HG03066 (cell line): ENCODE measurements around the gene HUWE1.

Experiments used
- ATAC-seq: cut with Tn5 transposase; IDR thresholded peaks from one replicate; pipeline ENCODE4 v1.9.1; 2021; ENCODE audit warnings: low read depth; ENCODE audit not compliant: unreplicated experiment

The HUWE1 gene

DNA sequence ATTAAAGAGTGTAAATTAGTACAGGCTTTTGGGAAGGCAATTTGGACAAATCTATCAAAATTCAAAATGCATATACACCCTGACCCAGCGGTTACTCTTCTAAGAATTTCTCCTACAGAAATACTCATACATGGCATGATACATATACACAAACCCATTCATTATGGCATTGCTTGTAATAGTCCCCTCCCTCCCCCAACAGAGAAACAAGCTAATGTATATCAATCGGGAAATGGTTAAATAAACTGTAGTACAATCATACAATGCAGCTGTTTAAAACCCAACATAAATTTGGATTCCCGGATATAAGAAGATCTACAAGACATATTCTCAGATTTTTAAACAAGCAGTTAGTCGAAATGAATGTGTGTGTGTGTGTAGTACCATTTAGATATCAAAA is 808 bp downstream of the HUWE1 start:
- no peak for ATAC-seq

DNA sequence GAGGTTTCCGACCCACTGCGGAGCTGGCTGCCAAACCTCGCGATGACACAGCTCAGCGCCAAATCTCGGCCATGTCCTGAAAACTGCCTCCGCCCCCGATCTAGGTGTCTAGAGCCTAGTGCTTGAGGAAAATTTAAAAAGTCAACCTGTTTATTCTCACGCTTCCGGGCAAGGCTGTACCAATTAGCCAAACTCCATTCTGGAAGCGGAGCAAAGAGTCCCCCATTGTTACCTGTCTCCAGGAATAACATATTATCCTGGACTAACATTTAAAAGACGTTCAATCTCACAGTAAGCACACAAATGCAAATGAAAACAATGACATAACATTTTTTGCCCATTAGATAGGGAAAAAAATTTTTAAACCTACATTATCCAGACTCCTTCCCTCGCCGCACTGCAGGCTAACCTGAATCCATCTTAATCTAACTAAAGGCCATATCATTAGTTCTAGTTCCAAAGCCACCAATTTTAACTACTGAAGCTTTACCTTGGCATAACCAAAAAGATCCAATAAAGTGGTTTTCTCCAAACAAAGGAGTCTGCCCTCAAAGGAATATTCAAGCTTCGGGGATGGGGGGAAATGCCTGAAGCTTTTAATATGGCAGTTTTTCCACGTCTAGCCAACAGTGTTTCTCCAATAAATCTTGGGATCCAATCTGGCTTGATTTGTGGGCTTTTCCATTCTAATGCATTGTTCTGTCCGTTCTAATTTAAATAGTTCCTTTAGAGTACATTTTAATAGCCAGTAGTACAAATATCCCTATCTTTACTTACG is 1.9 kb downstream of the HUWE1 start:
- ATAC-seq: peak; percentile 59

DNA sequence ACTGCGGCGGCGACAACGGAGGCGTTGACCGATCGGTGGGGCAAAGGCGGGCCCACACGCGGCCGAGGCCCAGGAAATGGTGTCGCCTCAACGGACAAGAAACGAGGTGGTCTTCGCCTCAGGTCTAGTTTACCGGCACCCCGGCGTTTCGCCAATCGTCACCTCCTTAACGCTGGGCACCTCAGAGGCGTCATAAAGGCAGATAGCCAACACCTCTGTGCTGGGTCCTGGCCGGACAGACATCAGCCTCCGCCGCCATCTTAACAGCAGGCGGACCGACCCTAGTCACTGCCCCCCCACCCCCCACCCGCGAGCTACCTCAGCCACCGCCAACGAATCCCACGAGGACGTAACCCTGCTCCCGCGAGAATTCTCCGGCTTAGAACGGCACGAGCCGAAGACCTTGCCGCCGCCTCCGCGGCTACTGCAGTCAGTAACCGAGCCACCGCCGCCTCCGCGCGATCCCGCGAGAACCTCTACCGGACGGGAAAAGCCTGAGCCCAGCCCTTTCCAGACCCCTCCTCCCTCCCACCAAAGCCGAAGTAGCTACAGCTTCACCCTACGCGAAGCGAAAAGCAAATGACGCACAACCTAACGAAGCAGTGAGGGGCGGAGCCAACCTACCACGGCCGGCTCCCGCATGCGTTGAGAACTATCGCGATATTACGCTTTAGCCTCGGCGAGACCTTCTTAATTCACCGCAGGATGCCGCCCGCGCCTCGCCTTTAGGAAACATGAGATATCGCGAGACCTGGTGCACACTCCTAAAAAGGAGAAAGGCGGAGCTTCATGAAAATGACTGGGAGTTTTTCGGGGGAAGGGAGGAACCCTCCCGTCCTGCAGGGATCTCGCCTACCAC is 2.7 kb downstream of the HUWE1 start:
- ATAC-seq: peak; percentile 53

DNA sequence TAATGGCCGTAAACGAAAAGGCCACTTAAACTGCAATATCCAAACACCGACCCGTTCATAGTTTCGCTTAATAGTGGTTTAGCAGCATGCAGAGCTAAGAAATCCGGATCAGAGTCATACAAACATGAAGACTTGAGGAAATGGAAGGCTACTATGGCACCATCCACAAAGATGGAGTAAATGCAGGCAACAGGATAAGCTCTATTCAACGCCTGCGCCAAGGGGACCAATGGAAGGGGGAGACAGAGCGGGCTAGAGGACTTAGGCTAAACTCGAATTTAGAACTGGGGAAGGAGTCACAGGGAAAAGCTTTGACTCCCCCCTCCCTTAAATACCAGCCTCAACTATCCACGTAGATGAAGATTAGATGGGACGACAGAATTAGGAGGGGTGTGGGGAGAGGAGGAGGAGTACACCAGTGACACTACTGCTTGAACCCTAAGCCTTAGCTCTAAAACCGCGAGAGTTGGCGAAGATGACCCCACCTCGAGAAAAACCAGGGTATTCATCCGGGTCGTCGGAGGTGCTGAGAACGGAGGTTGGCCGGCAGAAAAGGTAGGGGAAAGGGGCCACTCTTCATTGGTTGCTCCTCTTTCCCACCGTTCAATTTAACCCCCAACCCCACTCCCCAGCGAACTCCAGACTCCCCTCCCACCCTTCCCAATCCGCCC is 3.5 kb downstream of the HUWE1 start:
- no peak for ATAC-seq

DNA sequence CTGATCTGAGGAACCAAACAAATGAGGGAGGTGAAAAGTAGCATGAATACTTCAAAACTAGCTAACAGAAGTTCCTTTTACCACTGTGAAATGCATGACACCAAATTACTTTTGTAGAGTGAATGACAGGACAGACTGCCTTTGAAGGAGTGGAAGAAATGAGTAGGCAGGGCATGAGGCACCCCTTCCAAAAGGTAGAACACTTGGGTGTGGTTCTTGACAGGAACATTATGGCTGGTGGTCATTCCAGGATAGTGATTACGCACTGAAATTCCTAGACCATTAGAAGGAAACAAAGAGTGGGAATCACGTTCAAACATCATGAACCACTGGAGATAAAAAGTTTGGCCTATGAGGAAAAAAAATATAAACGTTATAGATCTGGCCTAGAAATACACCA is 4.9 kb downstream of the HUWE1 start:
- ATAC-seq: no peak

- ATAC-seq: no peak
Observed at GRCh38 chrX:53678667-53679066, 7.9 kb downstream of the HUWE1 start.

GRCh38 chrX:53677286-53677685 is 9.2 kb downstream of the HUWE1 start:
- no peak for ATAC-seq

GRCh38 chrX:53674581-53674980 is 11.9 kb downstream of the HUWE1 start:
- no peak for ATAC-seq

GRCh38 chrX:53669258-53669657 is 17.3 kb downstream of the HUWE1 start:
- ATAC-seq: no peak

DNA sequence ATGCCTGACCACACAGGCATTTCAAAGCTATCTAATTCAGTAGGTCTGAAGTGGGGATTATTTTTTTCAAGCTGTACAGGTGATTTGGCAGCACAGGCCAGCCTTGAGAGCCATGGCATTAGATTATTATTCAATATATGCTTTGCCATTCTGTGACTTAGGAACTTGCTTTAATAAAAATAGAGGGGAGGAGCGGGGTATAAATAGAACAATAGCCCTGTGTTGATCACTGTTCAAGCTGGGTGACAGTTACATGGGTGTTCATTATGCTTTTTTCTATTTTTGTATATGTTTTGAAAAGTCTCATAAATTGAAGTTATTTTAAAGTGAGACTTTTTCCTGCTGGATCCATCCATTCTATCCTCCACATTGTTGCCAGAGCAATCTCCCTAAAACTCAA is 20.3 kb downstream of the HUWE1 start:
- no peak for ATAC-seq

GRCh38 chrX:53660004-53660403 is 26.5 kb downstream of the HUWE1 start:
- ATAC-seq: no peak

GRCh38 chrX:53659039-53659438 is 27.5 kb downstream of the HUWE1 start:
- ATAC-seq: no peak

DNA sequence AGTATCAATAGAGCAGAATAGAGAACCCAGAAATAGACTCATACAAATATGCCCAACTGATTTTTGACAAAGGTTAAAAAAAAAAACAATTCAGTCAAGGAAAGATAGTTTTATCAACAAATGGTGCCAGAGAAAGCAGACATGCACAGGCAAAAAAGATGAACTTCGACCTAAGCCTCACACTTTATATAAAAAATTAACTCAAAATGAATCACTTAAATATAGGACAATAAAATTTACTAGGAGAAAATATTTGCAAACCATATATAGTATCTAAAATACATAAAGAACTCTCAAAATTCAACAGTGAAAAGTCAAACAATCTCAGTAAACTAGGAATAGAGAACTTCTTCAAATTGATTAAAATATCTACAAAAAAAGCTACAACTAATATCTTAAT is 29.7 kb downstream of the HUWE1 start:
- ATAC-seq: no peak

DNA sequence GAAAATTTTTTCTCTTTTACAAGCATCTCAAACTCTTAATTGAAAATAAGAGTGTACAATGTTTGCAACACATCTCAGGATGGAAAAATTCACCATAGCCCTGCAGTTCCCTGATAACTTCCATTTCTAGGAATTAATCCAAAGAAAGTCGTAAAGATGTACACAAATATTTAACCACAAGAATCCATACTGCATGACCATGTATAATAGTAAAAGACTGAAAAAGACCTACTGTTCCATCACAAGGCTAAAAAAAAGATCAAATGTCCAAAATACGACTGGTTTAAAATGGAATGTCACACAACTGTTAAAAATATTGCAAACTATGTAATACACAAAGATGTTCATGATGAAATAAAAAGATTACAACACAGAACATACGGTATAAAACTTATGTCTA is 32.1 kb downstream of the HUWE1 start:
- no peak for ATAC-seq

- ATAC-seq: no peak
Observed at GRCh38 chrX:53644751-53645150, 41.8 kb downstream of the HUWE1 start.

- no peak for ATAC-seq
Observed at GRCh38 chrX:53642337-53642736, 44.2 kb downstream of the HUWE1 start.

GRCh38 chrX:53639257-53639656 is 47.3 kb downstream of the HUWE1 start:
- no peak for ATAC-seq

DNA sequence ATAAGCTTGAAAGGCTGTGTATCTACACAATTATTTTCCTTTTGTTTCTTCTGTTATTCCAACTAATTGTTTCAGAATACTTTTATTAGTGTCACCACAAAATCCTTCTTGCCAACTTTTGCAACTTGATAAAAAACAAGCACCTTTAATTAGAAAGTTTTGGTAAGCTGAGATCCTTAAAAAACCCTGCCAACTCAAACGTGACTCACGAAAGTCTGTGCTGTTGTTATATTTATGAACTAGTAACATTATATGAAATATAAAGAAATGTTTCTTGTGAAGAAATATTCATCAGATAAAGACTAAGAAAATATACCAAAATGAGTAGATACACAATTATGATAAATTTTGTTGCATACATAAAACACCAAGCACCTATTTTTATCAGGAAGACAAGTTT is 49.0 kb downstream of the HUWE1 start:
- ATAC-seq: no peak

DNA sequence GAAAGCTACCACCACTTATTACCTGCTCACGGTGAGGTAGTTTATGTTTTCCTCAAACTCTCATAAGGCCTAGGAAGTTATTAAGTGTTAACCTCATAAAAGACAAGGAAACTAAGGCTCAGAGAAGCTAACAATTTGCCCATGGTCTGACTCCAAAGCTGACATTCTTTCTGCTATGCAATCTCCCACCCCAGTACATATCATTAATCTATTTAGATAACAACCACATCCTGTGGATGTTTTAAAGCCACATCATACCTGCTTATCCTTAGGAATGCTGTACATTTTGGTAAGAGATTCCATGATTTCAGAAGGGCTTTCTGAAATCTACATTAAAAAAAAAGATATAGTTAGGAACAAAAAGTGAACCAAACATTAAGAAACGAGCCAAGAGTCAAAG is 55.4 kb downstream of the HUWE1 start:
- no peak for ATAC-seq

DNA sequence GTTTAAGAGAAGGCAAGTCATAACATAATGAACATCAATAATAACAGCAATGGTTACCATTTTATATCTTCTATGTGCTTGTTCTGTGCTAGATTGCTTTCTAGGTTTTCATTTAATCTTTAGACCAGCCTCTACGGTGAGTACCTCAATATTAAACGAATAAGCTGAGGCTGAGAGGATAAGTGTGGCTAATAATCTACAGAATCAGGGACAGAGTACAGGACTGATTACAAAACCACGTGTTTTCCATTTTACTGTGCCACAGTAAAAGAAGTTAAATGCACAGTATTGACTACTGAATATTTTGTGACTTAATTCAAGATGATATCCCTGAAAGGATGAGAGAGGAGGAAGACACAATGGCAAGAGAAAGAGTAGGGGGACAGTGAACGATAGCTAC is 56.3 kb downstream of the HUWE1 start:
- no peak for ATAC-seq

DNA sequence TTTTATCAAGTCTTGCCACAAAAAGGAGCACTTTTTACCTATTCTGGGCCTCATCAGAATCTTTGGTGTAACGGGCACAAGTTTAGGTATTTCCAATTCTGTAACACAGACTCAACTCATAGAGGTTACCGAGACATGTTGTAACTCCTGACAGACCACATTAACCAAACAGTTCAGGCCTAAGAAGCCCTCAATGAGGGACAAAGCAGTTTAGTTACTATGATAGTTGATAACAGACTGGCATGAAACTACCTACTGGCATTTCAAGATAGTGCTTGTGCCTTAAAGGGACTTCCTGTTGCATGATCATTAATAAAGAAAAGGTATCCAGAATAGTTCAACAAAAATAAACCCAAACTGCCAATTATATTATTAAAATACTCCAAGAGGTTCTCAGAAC is 64.1 kb downstream of the HUWE1 start:
- no peak for ATAC-seq
